Bronchial smooth muscle cell (primary cell): ENCODE measurements around the gene LHX3. TPM values are rescaled to one million over a fixed set of nuclear protein-coding genes. Genes with fewer than 3 reads are reported as not detected.

ENCODE experiments used
- total RNA-seq: library from RNA; depleted of rRNA; stranded (reverse); fragments of >200 nt; gene quantifications from 2 replicates; pipeline ENCODE4 v1.2.1, GENCODE V29; 2014

LHX3 gene
- not detected in 2 replicates for total RNA-seq

DNA sequence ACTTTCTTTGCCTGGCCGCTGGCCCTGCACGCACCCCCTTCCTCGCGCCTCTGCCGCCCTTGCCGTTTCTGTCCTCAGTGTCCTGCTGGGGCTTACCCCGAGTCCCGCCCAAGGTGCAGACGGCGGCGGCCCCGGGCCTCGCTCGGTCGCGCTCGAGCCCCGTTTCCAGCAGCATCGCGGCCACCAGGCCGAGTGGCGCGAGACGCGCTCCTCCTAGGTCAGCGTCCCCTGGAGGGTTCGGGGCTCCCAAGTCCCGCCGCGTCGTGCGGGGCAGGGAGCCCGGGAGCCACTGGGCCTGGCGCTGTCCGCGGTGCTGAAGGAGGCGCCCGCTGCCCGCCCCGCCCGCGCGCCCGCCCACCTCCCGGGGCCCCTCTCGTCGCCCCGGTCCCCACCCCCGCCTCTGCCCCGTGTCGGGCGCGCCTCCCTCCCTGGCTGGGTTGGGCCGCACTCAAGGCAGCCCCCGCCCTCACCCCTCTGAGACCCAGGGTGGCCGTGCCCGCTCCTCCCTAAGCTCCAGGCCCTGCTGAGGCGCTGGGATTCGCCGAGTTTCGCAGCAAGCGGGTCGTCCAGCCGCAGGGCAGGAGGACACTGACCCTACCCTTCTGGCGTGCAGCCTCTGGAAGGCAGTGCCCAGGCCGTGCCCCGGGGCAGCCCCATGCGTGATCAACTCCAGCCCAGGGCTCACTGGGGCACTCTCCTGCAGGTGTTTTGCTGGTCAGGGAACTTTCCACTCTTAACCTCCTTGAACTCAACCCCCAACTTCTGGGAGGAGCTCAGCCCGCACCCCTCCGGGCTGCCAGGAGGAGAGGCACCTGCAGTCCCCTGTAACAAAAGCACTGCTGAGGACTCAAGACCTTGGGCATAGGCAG, at the start of gene LHX3:
LHX3 (minus strand) TSS at position 291 of the 869 bp plus-strand sequence; CDS start at position 175, 116 bp downstream.

DNA sequence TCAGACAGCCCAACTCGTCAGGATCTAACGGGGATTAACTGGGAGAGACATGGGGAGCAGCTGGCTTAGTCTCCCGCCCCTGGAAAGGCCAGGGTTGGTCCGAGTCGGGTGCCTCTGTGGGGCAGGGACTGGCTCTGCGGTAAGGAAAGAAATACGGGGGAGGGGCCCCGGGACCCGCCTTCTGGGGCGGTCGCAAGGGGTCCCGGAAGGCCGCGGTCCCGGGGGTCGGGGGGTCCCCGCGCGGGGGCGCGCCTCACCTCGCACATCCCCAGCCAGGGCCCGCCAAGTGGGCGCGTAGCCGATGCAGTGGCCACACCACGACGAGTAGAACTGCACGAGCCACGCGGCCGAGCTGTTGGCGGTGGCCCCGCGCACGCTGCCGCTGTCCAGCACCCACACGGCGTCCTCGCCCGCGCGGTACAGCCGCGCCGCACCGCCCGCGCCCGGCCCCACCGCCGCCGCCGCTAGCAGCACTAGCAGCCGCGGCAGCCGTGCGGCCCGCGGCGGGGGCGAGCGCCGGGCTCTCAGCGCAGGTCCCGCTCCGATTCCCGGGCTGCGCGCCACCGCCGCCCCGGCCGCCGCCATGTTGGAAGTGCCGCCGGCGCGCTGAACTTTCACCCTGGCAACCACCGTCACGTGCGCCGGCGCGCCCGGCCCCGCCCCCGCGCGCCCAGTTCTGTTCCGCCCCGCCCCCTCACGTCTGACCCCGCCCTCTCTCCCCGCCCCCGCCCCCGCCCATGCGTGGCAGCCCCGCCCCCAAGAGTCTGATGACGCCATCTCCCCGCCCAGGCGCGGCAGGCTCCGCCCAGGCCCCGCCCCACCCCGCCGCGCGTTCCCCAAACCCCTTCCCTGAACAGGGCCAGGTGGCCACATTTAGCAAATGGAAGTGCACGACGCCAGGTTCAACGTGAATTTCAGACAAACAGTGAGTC, 40.6 kb upstream of the LHX3 start, which contains the start of gene QSOX2:
QSOX2 (minus strand) TSS at position 594 of the 932 bp plus-strand sequence; CDS start at position 585, 9 bp downstream.

Other genes starting within 250 kb of the LHX3 start
- gene UBAC1, start 243.8 kb downstream of the LHX3 start, total RNA-seq = 31.3 and 36.7 TPM in 2 replicates
- gene NACC2, start 109.8 kb downstream of the LHX3 start, total RNA-seq = 11.5 and 12.9 TPM in 2 replicates
- gene TMEM250, start 86.3 kb downstream of the LHX3 start, total RNA-seq = 27.4 and 29.3 TPM in 2 replicates
- gene QSOX2, start 40.7 kb upstream of the LHX3 start, total RNA-seq = 4.3 and 4.4 TPM in 2 replicates
- under 0.01 TPM in 2 replicates for gene CCDC187, start 99.0 kb upstream of the LHX3 start, total RNA-seq
- gene GPSM1, start 122.4 kb upstream of the LHX3 start, total RNA-seq = 70.9 and 79.5 TPM in 2 replicates
- 14.5 and 15.6 TPM in 2 replicates for gene DNLZ, start 158.6 kb upstream of the LHX3 start, total RNA-seq
- gene CARD9, start 168.5 kb upstream of the LHX3 start, total RNA-seq = 0.77 and 0.79 TPM in 2 replicates
- 3.6 and 4.6 TPM in 2 replicates for gene SNAPC4, start 195.0 kb upstream of the LHX3 start, total RNA-seq
- 19.5 and 22.6 TPM in 2 replicates for gene ENTR1, start 205.5 kb upstream of the LHX3 start, total RNA-seq
- gene PMPCA, start 205.5 kb upstream of the LHX3 start, total RNA-seq = 30.7 and 36.9 TPM in 2 replicates
- 4.5 and 4.6 TPM in 2 replicates for gene INPP5E, start 234.7 kb upstream of the LHX3 start, total RNA-seq